IMR-90 (cell line): Measurements from ENCODE around the gene ENOX1. TPM values are rescaled to one million over a fixed set of nuclear protein-coding genes. Genes with fewer than 3 reads are reported as not detected.

Experiments
- ATAC-seq: fragments of 200-7000 bp; cut with Tn5 transposase; 2 replicates; pipeline ENCODE4 v1.9.1; 2020; ENCODE audit warnings: low read depth, mild to moderate bottlenecking, moderate library complexity
- BruUV-seq: library from RNA; stranded (reverse); fragments of 400-500 nt; replicated peaks from 2 replicates; lab custom pipeline; 2021; lab: Mats Ljungman, UMichigan
- CTCF ChIA-PET: fragments of 300-600 bp; formaldehyde crosslinking; extraction: SDS; loops from one replicate; lab custom pipeline; 2021; ENCODE audit warnings: antibody characterized with exemption; lab: Yijun Ruan, JAX
- POLR2A ChIA-PET: fragments of 300-600 bp; sonication (Branson Sonifier 250); formaldehyde crosslinking; loops from one replicate; lab custom pipeline; 2022; ENCODE audit warnings: antibody characterized with exemption; ENCODE audit not compliant: unreplicated experiment; lab: Charles Lee
- DNase-seq: peaks from one replicate; pipeline ENCODE4 v3.0.0; 2013
- H2AFZ ChIP-seq: replicated peaks from 2 replicates; pipeline ENCODE3; 2013; ENCODE audit warnings: low read length, mild to moderate bottlenecking; ENCODE audit not compliant: poor library complexity
- H2AK5ac ChIP-seq: 2 replicates; pipeline ENCODE4 v1.6.1; 2013; ENCODE audit warnings: low read depth, low read length, inconsistent platforms
- H2AK9ac ChIP-seq: replicated peaks from 2 replicates; pipeline ENCODE3; 2013; ENCODE audit warnings: mild to moderate bottlenecking, low read depth, low read length, moderate library complexity; ENCODE audit not compliant: poor library complexity
- H2BK120ac ChIP-seq: 2 replicates; pipeline ENCODE4 v1.6.1; 2013; ENCODE audit warnings: low read depth, low read length, inconsistent platforms
- H2BK15ac ChIP-seq: 3 replicates; pipeline ENCODE4 v1.6.1; 2013; ENCODE audit warnings: low read depth, low read length, inconsistent platforms
- H2BK20ac ChIP-seq: 2 replicates; pipeline ENCODE4 v1.6.1; 2013; ENCODE audit warnings: low read depth, mild to moderate bottlenecking, inconsistent platforms, low read length, moderate library complexity
- H2BK5ac ChIP-seq: 2 replicates; pipeline ENCODE4 v1.6.1; 2013; ENCODE audit warnings: mild to moderate bottlenecking, low read depth, low read length, inconsistent platforms; ENCODE audit not compliant: poor library complexity, severe bottlenecking
- H3K14ac ChIP-seq: replicated peaks from 2 replicates; pipeline ENCODE4 v1.6.1; 2013; ENCODE audit warnings: low read depth, low read length, inconsistent platforms
- H3K18ac ChIP-seq: 2 replicates; pipeline ENCODE4 v1.6.1; 2013; ENCODE audit warnings: low read depth, low read length, control low read depth
- H3K23ac ChIP-seq: 2 replicates; pipeline ENCODE4 v1.6.1; 2013; ENCODE audit warnings: low read depth, low read length, inconsistent platforms
- H3K27ac ChIP-seq: 2 replicates; pipeline ENCODE4 v1.5.1; 2013; ENCODE audit warnings: mild to moderate bottlenecking, control low read depth, low read length; ENCODE audit not compliant: insufficient read depth
- H3K27me3 ChIP-seq: 2 replicates; pipeline ENCODE4 v1.6.1; 2013; ENCODE audit warnings: low read length; ENCODE audit not compliant: control insufficient read depth, insufficient read depth
- H3K36me3 ChIP-seq: 2 replicates; pipeline ENCODE4 v1.6.1; 2013; ENCODE audit warnings: low read length, mixed read lengths; ENCODE audit not compliant: control insufficient read depth, insufficient read depth
- H3K4ac ChIP-seq: 2 replicates; pipeline ENCODE4 v1.6.1; 2013; ENCODE audit warnings: low read depth, low read length, inconsistent platforms
- H3K4me1 ChIP-seq: 2 replicates; pipeline ENCODE4 v1.6.1; 2013; ENCODE audit warnings: low read length, mixed read lengths; ENCODE audit not compliant: control insufficient read depth, insufficient read depth
- H3K4me2 ChIP-seq: 2 replicates; pipeline ENCODE4 v1.6.1; 2013; ENCODE audit warnings: low read depth, mild to moderate bottlenecking, control low read depth, low read length, moderate library complexity
- H3K4me3 ChIP-seq: 2 replicates; pipeline ENCODE4 v1.5.1; 2013; ENCODE audit warnings: low read depth, mild to moderate bottlenecking, control low read depth, low read length, moderate library complexity; ENCODE audit not compliant: insufficient read depth
- H3K56ac ChIP-seq: 2 replicates; pipeline ENCODE4 v1.6.1; 2013; ENCODE audit warnings: low read length, inconsistent platforms; ENCODE audit not compliant: insufficient read depth; ENCODE audit errors: extremely low read depth
- H3K79me1 ChIP-seq, 2 experiments: 2 replicates each; pipeline ENCODE4 v1.6.1; 2013; ENCODE audit warnings: low read length in 2 of 2, inconsistent platforms in 1 of 2, low read depth in 1 of 2
- H3K9ac ChIP-seq: 2 replicates; pipeline ENCODE4 v1.6.1; 2013; ENCODE audit warnings: low read depth, low read length, control low read depth
- H3K9me1 ChIP-seq: 2 replicates; pipeline ENCODE4 v1.6.1; 2013; ENCODE audit warnings: low read length, inconsistent platforms; ENCODE audit not compliant: insufficient read depth
- H3K9me3 ChIP-seq: 2 replicates; pipeline ENCODE4 v1.6.1; 2013; ENCODE audit warnings: low read length; ENCODE audit not compliant: control insufficient read depth, insufficient read depth
- H4K20me1 ChIP-seq: 2 replicates; pipeline ENCODE4 v1.6.1; 2013; ENCODE audit warnings: low read length, inconsistent platforms; ENCODE audit not compliant: insufficient read depth
- H4K5ac ChIP-seq: 2 replicates; pipeline ENCODE4 v1.6.1; 2013; ENCODE audit warnings: mild to moderate bottlenecking, low read depth, low read length, control low read depth
- H4K8ac ChIP-seq, 2 experiments: 2 replicates each; pipeline ENCODE4 v1.6.1; 2013; ENCODE audit warnings: low read depth in 2 of 2, low read length in 2 of 2, control low read depth in 1 of 2, inconsistent platforms in 1 of 2
- H4K91ac ChIP-seq: 2 replicates; pipeline ENCODE4 v1.6.1; 2013; ENCODE audit warnings: low read depth, low read length, inconsistent platforms; ENCODE audit not compliant: insufficient read depth
- CEBPB ChIP-seq: IDR thresholded peaks from 2 replicates; pipeline ENCODE4 v1.6.1; 2012; ENCODE audit warnings: low read depth, low read length, improper control_type of control experiment
- CHD1 ChIP-seq: IDR thresholded peaks from 2 replicates; pipeline ENCODE4 v1.6.1; 2012; ENCODE audit warnings: low read depth, low read length, improper control_type of control experiment
- FOS ChIP-seq: fragments of 150-350 bp; IDR thresholded peaks from 2 replicates; pipeline ENCODE4 v1.6.1; 2016; ENCODE audit warnings: low read depth, low read length
- MAZ ChIP-seq: IDR thresholded peaks from 2 replicates; pipeline ENCODE4 v1.6.1; 2012; ENCODE audit warnings: low read depth, mild to moderate bottlenecking, low read length, improper control_type of control experiment, moderate library complexity, borderline replicate concordance
- dilution Hi-C: fragments of 300-500 bp; cut with HindIII; formaldehyde crosslinking; loops from one replicate; pipeline ENCODE4 v1.14.3; 2018; ENCODE audit warnings: low sequenced_read_pairs; ENCODE audit not compliant: unreplicated experiment
- in situ Hi-C: fragments of 300-500 bp; cut with MboI; formaldehyde crosslinking; loops from 3 replicates; pipeline ENCODE4 v1.14.3; 2019; ENCODE audit warnings: low sequenced_read_pairs, inconsistent platforms, mixed read lengths
- intact Hi-C: fragments of 100-400 bp; cut with micrococcal nuclease; formaldehyde crosslinking; loops from 2 replicates; pipeline ENCODE4 v1.10.0; 2022
- polyA plus RNA-seq, 3 experiments: library from polyadenylated mRNA; depleted of rRNA; stranded (reverse); fragments of >200 nt; gene quantifications; 2 replicates each; pipeline ENCODE4 v1.2.3, GENCODE V29; 2012; ENCODE audit warnings: low replicate concordance in 1 of 3
- total RNA-seq: library from RNA; depleted of rRNA; stranded (reverse); fragments of >200 nt; gene quantifications from 2 replicates; pipeline ENCODE4 v1.2.3, GENCODE V29; 2012

The ENOX1 gene
- total and polyA plus RNA-seq, 2 of the 4 experiments (the other 2 are of a cell fraction), result 0.99 to 1.3 TPM

DNA sequence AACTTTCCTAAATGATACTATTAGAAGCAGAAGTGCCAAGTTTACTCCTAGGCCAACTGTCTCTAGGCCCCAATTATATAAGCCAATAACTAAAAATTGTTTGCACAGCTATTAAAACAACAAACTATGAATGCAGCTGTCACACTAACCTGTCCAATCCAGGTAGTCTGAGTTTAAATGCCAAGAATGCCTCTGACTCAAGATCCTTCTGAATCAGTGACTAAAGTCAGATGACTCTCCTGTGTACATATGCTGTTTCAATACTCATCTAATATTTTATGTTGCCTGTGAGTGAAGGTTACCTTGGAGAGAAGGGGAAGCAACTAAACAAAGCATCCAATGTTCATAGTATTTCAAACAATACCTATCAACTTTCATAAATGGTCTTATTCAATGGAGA lies 257.0 kb downstream of the ENOX1 start:
- Histone ChIP-seq H3K14ac (no peak overlapping the region), H3K4me2 (no peak overlapping the region), H3K4ac (no peak overlapping the region), H2AK9ac (no peak overlapping the region), H4K20me1 (no peaks in the 10 kb centered on the region), H3K79me1 (no peaks in the 10 kb centered on the region), H3K4me3 (no peak overlapping the region), H2BK120ac (no peak overlapping the region), H3K9me3 (no peaks in the 10 kb centered on the region), H3K23ac (no peak overlapping the region), H4K8ac (no peak overlapping the region), H2BK20ac (no peak overlapping the region), H3K18ac (no peak overlapping the region), H2BK5ac (no peak overlapping the region), H4K5ac (no peak overlapping the region), H3K9me1 (no peaks in the 10 kb centered on the region), H2BK15ac (no peak overlapping the region), H3K9ac (no peak overlapping the region), H3K27ac (no peak overlapping the region), H2AFZ (no peak overlapping the region), H3K56ac (no peak overlapping the region), H4K91ac (no peak overlapping the region), H3K36me3 (no peaks in the 10 kb centered on the region), H3K4me1 (no peaks in the 10 kb centered on the region), H2AK5ac (no peak overlapping the region), H3K27me3 (no peaks in the 10 kb centered on the region)
- no peak for TF ChIP-seq FOS
- TF ChIP-seq CHD1, result no peak
- no peak for TF ChIP-seq MAZ
- TF ChIP-seq CEBPB, result no peak
- BruUV-seq, result no TSS peak
- ChIA-PET CTCF (interaction anchor here (1.1 kb wide), 1 partner anchor 25 kb away, joined by 3 read pairs; no protein-coding TSS in a partner anchor), POLR2A (no interaction called here)
- DNase-seq, result no peak
- in situ Hi-C loops (no loop called here), intact Hi-C loops (no loop called here), dilution Hi-C loops (no loop called here)
- ATAC-seq, result no peak
